ENCODE results near the gene SLC7A4.
"Not testable (repeated sequence)": the region's sequence is repeated elsewhere in the genome, so short reads cannot be mapped to it uniquely, and the experiment has no call there.

Gene SLC7A4

GRCh38 chr22:21042978-21043859 lies 10.9 kb upstream of the SLC7A4 start:
- no peaks in the 10 kb centered on the region for H3K27me3 ChIP-seq (ENCODE audit: insufficient read depth, low read depth, severe bottlenecking)
- no peak for TF ChIP-seq CTCF (IDR thresholded peaks at IDR 0.05; ENCODE audit: low read depth, low read length)
- no peaks in the 10 kb centered on the region for H3K36me3 ChIP-seq
- no peak overlapping the region for H3K27ac ChIP-seq
- no peak for DNase-seq
- no peak overlapping the region for H3K4me3 ChIP-seq (ENCODE audit: low read depth, low read length)
- no peaks in the 10 kb centered on the region for H3K9me3 ChIP-seq (ENCODE audit: severe bottlenecking)

GRCh38 chr22:21041937-21042336 lies 9.6 kb upstream of the SLC7A4 start:
- Histone ChIP-seq H3K36me3 (no peaks in the 10 kb centered on the region), H3K27me3 (ENCODE audit: insufficient read depth, low read depth, severe bottlenecking) (no peaks in the 10 kb centered on the region), H3K4me3 (ENCODE audit: low read depth, low read length) (no peak overlapping the region), H3K27ac (no peak overlapping the region), H3K9me3 (ENCODE audit: severe bottlenecking) (no peaks in the 10 kb centered on the region)
- TF ChIP-seq CTCF (IDR thresholded peaks at IDR 0.05; ENCODE audit: low read depth, low read length), result no peak
- no peak for DNase-seq

- H3K9me3 ChIP-seq (ENCODE audit: severe bottlenecking); H3K4me3 ChIP-seq (ENCODE audit: low read depth, low read length); H3K27ac ChIP-seq; H3K36me3 ChIP-seq; H3K27me3 ChIP-seq (ENCODE audit: insufficient read depth, low read depth, severe bottlenecking); DNase-seq: not testable (repeated sequence)
These were observed 6.8 kb upstream of the SLC7A4 start for GRCh38 chr22:21039158-21039557.

- no peak overlapping the region for H3K27ac ChIP-seq
- no peaks in the 10 kb centered on the region for H3K9me3 ChIP-seq (ENCODE audit: severe bottlenecking)
- H3K36me3 ChIP-seq, result no peaks in the 10 kb centered on the region
- no peak overlapping the region for H3K4me3 ChIP-seq (ENCODE audit: low read depth, low read length)
- no peaks in the 10 kb centered on the region for H3K27me3 ChIP-seq (ENCODE audit: insufficient read depth, low read depth, severe bottlenecking)
- no peak for TF ChIP-seq CTCF (IDR thresholded peaks at IDR 0.05; ENCODE audit: low read depth, low read length)
- no peak for DNase-seq
These were observed 6.0 kb upstream of the SLC7A4 start for GRCh38 chr22:21038405-21038804.

GRCh38 chr22:21034989-21035388 lies 2.6 kb upstream of the SLC7A4 start:
- H3K4me3 ChIP-seq (ENCODE audit: low read depth, low read length), result no peak overlapping the region
- no peak overlapping the region for H3K27ac ChIP-seq
- no peaks in the 10 kb centered on the region for H3K36me3 ChIP-seq
- DNase-seq, result no peak
- H3K9me3 ChIP-seq (ENCODE audit: severe bottlenecking), result no peaks in the 10 kb centered on the region
- no peak for TF ChIP-seq CTCF (IDR thresholded peaks at IDR 0.05; ENCODE audit: low read depth, low read length)
- no peaks in the 10 kb centered on the region for H3K27me3 ChIP-seq (ENCODE audit: insufficient read depth, low read depth, severe bottlenecking)

GRCh38 chr22:21033895-21034294 lies 1.5 kb upstream of the SLC7A4 start:
- H3K36me3 ChIP-seq, result no peaks in the 10 kb centered on the region
- no peak for TF ChIP-seq CTCF (IDR thresholded peaks at IDR 0.05; ENCODE audit: low read depth, low read length)
- DNase-seq, result no peak
- H3K27ac ChIP-seq, result no peak overlapping the region
- no peaks in the 10 kb centered on the region for H3K9me3 ChIP-seq (ENCODE audit: severe bottlenecking)
- no peaks in the 10 kb centered on the region for H3K27me3 ChIP-seq (ENCODE audit: insufficient read depth, low read depth, severe bottlenecking)
- no peak overlapping the region for H3K4me3 ChIP-seq (ENCODE audit: low read depth, low read length)

Data from WERI-Rb-1 (cell line).